Progenitor cell of endocrine pancreas (in vitro differentiated cells): ENCODE results near the gene APCDD1. TPM values are rescaled to one million over a fixed set of nuclear protein-coding genes. Genes with fewer than 3 reads are reported as not detected.

Experiments
- DNase-seq: peaks from one replicate; pipeline ENCODE4 v3.0.0; 2021; ENCODE audit warnings: low spot score; ENCODE audit not compliant: unreplicated experiment
- H3K27ac Mint-ChIP-seq: 2 replicates; pipeline ENCODE4 v1.8.0; 2021; ENCODE audit warnings: mild to moderate bottlenecking, moderate library complexity, mixed read lengths
- H3K27me3 Mint-ChIP-seq: 2 replicates; pipeline ENCODE4 v1.8.0; 2021; ENCODE audit warnings: mixed read lengths
- H3K36me3 Mint-ChIP-seq: 2 replicates; pipeline ENCODE4 v1.8.0; 2022; ENCODE audit warnings: mixed read lengths; ENCODE audit not compliant: insufficient read depth
- H3K4me1 Mint-ChIP-seq: 2 replicates; pipeline ENCODE4 v1.8.0; 2021; ENCODE audit warnings: low read depth, mixed read lengths
- H3K4me3 Mint-ChIP-seq: 2 replicates; pipeline ENCODE4 v1.8.0; 2021; ENCODE audit warnings: low read depth, mild to moderate bottlenecking, moderate library complexity, mixed read lengths
- H3K9me3 Mint-ChIP-seq: 2 replicates; pipeline ENCODE4 v1.8.0; 2021; ENCODE audit warnings: low read depth, mixed read lengths
- total RNA-seq: library from RNA; stranded (reverse); gene quantifications from 2 replicates; pipeline ENCODE4 v1.2.1, GENCODE V29; 2021
- TF ChIP-seq, protein P1 (sequence below): fragments of 200-600 bp; sonication (generic); IDR thresholded peaks from one replicate; pipeline ENCODE4 v1.5.0; 2021; ENCODE audit warnings: antibody characterized with exemption, mild to moderate bottlenecking; ENCODE audit not compliant: unreplicated experiment

The APCDD1 gene
- total RNA-seq, 1 donor from 2014 or later = 9.7 TPM

DNA sequence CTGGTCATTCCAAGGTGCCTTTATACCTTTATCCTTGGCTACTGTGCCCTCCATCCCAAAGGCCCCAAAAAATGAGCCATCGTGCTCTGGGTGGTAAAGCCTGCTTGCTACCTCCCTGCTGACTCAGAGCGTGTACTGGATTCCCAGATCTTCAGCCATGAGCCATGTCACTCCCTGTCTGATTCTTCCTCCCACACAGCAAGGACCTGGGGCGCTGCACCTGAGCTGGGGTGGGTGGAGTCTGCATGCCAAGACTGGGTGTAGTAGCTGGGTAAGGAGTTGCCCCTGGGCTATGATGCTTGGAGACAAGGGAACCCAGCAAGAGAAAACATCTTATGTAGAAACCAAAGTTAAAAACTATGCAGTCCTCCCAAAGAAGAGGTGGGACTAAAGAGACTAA is 37.2 kb upstream of the APCDD1 start:
- H3K27me3 Mint-ChIP-seq = peaks cover 29% of the 10 kb centered on the region
- H3K36me3 Mint-ChIP-seq = no peaks in the 10 kb centered on the region
- H3K27ac Mint-ChIP-seq = no peak overlapping the region
- no peak overlapping the region for H3K4me3 Mint-ChIP-seq
- peaks cover 12% of the 10 kb centered on the region for H3K9me3 Mint-ChIP-seq
- no peak for DNase-seq
- no peaks in the 10 kb centered on the region for H3K4me1 Mint-ChIP-seq
- TF ChIP-seq, protein P1, sequence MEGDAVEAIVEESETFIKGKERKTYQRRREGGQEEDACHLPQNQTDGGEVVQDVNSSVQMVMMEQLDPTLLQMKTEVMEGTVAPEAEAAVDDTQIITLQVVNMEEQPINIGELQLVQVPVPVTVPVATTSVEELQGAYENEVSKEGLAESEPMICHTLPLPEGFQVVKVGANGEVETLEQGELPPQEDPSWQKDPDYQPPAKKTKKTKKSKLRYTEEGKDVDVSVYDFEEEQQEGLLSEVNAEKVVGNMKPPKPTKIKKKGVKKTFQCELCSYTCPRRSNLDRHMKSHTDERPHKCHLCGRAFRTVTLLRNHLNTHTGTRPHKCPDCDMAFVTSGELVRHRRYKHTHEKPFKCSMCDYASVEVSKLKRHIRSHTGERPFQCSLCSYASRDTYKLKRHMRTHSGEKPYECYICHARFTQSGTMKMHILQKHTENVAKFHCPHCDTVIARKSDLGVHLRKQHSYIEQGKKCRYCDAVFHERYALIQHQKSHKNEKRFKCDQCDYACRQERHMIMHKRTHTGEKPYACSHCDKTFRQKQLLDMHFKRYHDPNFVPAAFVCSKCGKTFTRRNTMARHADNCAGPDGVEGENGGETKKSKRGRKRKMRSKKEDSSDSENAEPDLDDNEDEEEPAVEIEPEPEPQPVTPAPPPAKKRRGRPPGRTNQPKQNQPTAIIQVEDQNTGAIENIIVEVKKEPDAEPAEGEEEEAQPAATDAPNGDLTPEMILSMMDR = no peak

DNA sequence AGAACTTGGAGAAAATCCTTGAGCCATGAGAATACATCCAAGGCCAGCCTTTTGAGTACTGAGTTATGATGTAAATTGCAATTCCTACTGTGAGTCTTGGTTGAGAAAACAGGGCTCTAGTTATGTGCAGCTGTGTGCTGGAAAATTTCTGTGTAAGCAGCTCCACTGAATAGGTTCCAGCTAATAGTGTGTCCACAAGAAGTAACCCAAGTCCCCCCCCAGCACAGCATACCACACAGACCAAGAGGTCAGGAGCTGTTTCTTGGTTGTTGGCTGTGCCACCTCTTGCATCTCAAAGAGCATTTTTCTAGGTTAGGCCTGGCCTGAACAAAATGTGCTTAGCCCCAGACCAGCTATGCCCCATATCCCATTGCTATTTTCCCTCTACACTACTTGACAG is 36.8 kb upstream of the APCDD1 start:
- Mint-ChIP-seq H3K4me3 (no peak overlapping the region), H3K4me1 (no peaks in the 10 kb centered on the region), H3K27ac (no peak overlapping the region), H3K27me3 (peaks cover 28% of the 10 kb centered on the region), H3K9me3 (peaks cover 12% of the 10 kb centered on the region), H3K36me3 (no peaks in the 10 kb centered on the region)
- TF ChIP-seq, protein P1 = no peak
- no peak for DNase-seq

DNA sequence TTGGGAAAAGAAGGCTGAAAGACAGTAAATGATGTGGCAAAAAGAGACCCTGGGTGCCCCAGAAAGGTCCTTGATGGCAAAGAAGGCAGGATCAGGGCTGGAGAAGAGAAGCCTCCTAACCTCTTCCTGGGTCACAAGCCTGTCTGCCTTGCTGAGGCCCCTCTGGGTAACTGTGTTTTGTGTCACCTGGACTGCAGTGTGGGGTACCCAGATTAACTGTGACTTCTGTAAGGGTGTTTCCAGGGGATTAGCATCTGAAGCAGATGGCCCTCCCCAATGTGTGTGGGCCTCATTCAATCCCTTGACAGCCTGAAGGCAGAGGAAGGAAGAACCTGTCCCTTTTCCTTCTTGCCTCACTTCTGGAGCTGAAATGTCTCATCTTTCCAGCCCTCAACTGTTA is 35.6 kb upstream of the APCDD1 start:
- Mint-ChIP-seq H3K4me3 (no peak overlapping the region), H3K4me1 (no peaks in the 10 kb centered on the region), H3K27ac (no peak overlapping the region), H3K9me3 (peaks cover 12% of the 10 kb centered on the region), H3K36me3 (no peaks in the 10 kb centered on the region), H3K27me3 (peaks cover 19% of the 10 kb centered on the region)
- TF ChIP-seq, protein P1 = no peak
- DNase-seq = no peak

DNA sequence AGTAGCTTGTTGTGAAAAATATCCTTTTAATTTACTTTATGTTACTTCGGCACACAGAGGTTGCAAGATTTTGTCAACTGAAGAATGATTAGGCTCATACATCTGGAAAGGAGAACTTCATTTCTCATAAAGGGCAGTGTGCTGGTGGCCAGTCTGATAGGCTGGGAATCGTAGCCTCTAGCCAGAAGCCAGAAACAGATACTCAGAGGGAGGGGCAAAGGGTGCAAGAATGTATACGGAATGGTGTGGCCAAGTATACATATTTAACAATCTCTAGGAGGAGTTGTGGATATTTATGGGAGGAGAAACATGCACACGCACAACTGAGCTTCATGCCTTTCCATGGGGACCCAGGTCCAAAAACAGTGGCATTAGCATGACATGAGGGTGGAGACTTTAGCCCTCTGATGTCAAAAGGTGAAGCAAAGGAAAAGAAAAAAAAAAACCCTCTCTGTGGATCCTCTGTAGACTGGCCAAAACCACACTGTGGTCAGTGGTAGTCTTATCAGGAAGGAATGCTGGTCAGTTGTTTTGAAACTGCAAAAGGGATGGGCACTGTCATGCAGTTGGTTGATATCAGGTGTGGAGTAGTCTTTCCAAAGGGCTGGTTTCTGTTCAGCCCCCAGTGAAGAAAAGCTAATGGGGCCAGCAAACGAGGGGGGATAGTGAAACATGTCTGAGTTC is 34.9 kb upstream of the APCDD1 start:
- peaks cover 21% of the 10 kb centered on the region for H3K27me3 Mint-ChIP-seq
- no peak for DNase-seq
- TF ChIP-seq, protein P1 = no peak
- H3K36me3 Mint-ChIP-seq = no peaks in the 10 kb centered on the region
- H3K4me3 Mint-ChIP-seq = no peak overlapping the region
- no peaks in the 10 kb centered on the region for H3K4me1 Mint-ChIP-seq
- H3K9me3 Mint-ChIP-seq = peaks cover 12% of the 10 kb centered on the region
- no peak overlapping the region for H3K27ac Mint-ChIP-seq

DNA sequence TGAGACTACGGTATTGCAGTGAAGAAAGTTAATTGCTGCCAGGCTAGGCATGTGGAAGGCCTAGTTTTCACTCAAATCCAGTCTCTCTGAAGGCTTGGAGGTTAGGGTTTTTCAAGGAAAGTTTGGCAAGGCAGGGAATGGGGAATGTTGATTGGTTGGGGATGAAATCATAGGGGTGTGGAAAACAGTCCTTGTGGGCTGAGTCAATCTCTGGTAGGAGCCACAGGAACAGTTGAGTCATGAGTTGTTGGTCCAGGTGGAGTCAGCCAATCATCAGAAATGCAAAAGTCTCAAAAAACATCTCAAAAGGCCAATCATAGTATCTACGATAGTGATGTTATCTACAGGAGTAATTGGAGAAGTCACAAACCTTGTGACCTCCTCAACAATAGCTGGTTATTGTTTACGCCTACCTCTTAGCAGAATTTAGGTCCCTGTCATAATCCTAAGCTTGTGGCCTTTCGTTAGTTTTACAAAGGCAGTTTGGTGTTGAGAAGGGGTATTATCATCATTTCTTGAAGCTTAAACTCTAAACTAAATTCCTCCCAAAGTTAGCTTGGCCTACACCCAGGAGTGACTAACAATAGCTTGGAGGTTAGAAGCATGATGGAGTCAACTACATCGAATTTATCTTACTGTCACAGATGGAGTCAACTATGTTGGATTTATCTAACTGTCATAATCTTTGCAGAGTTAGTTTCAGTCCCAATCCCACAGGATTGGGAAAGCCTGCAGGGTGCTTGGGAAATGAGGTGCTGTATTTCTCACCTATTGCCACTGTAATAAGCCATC is 33.7 kb upstream of the APCDD1 start:
- no peaks in the 10 kb centered on the region for H3K4me1 Mint-ChIP-seq
- TF ChIP-seq, protein P1 = no peak
- peaks cover 12% of the 10 kb centered on the region for H3K9me3 Mint-ChIP-seq
- no peak for DNase-seq
- no peaks in the 10 kb centered on the region for H3K36me3 Mint-ChIP-seq
- no peak overlapping the region for H3K4me3 Mint-ChIP-seq
- H3K27me3 Mint-ChIP-seq = peaks cover 17% of the 10 kb centered on the region
- no peak overlapping the region for H3K27ac Mint-ChIP-seq
